ENCODE data around the gene LMTK2. TPM values are rescaled to one million over a fixed set of nuclear protein-coding genes. Genes with fewer than 3 reads are reported as not detected.

LMTK2 gene
- 26.8 and 30.8 TPM in 2 replicates for total RNA-seq (2014; rRNA removed; shearing (Covaris generic))
- polyA plus RNA-seq (2016; fragmentation: Nextera tagmentation; extraction: Ambion mirVana): 6.1 and 6.5 TPM in 2 replicates
- long read RNA-seq, partial matches to known transcripts: 1 of 2 reads
- long read RNA-seq, other reads (novel, unspliced or antisense): 1 of 2 reads

DNA sequence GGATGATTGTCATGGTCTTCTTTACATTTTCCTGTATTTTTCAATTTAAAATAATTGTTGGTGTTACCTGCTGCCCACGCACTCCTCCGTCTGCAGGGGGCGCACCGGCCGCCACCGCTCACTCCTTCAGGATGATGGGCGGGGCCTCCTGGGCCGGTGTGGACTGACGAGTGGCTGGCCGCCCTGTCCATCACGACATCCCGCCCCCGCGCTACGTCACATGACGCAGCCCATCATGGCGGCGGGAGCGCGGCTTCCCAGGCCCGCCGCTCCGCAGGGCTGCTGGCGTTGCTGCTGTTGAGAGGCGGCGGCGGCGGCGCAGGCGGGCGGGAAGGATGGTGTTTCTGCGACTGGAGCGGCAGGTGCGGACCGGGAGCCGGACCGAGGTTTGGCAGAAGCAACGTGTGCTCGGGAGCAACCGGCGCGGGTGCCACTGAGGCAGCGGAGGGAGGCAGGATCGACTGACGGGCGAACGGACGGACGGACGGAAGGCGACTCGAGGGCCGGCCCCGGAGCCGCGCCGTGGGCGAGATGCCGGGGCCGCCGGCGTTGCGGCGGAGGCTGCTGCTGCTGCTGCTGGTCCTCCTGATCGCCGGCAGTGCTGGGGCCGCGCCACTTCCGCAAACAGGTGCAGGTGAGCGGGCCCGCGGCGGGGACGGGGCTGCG, at the start of gene LMTK2:
Gene LMTK2 (plus strand): TSS at position 216 of the 666 bp plus-strand sequence. CDS start 316 bp downstream, at position 532.
- no peaks in the 10 kb centered on the region for H3K27me3 ChIP-seq (ENCODE audit: insufficient read depth)
- H3K27ac ChIP-seq (ENCODE audit: low read depth): peak within 1 kb of the TSS; percentile 83; the same call in 1 of the 2 replicates
- ATAC-seq (peak; percentile 91), DNase-seq (ENCODE audit: low spot score) (peak; percentile 93)
- H3K4me3 Mint-ChIP-seq: peak within 1 kb of the TSS; percentile 93
- H3K4me2 ChIP-seq: peak within 1 kb of the TSS; percentile 94
- H3K9me3 Mint-ChIP-seq: peaks cover 9% of the 10 kb centered on the region; the same call in 2 of the 3 replicates
- H3K79me2 ChIP-seq (replicated peaks; ENCODE audit: insufficient read depth): peaks cover 45% of the 10 kb centered on the region
- H3F3A ChIP-seq (replicated peaks; ENCODE audit: low read depth): no peaks in the 10 kb centered on the region
- H3K36me3 Mint-ChIP-seq (ENCODE audit: low read depth): peaks cover 5% of the 10 kb centered on the region; the same call in 2 of the 3 replicates
- H3K27me3 Mint-ChIP-seq (ENCODE audit: insufficient read depth, low read depth, poor library complexity): peaks cover 7% of the 10 kb centered on the region
- TF ChIP-seq EZH2 (IDR thresholded peaks at IDR 0.05; ENCODE audit: low read depth, unreplicated experiment) (no peak), ZNF462 (CRISPR knock-in tag; IDR thresholded peaks at IDR 0.05) (no peak), POLR2AphosphoS5 (IDR thresholded peaks at IDR 0.05; ENCODE audit: low read depth) (peak; percentile 97), CREB1 (CRISPR knock-in tag; IDR thresholded peaks at IDR 0.05; ENCODE audit: low read depth) (peak; percentile 96), CTCF (conservative IDR thresholded peaks at IDR 0.05; ENCODE audit: low read depth in 2 of 2) (peak; percentile 89 to 93)
- TF ChIP-seq, protein P1, sequence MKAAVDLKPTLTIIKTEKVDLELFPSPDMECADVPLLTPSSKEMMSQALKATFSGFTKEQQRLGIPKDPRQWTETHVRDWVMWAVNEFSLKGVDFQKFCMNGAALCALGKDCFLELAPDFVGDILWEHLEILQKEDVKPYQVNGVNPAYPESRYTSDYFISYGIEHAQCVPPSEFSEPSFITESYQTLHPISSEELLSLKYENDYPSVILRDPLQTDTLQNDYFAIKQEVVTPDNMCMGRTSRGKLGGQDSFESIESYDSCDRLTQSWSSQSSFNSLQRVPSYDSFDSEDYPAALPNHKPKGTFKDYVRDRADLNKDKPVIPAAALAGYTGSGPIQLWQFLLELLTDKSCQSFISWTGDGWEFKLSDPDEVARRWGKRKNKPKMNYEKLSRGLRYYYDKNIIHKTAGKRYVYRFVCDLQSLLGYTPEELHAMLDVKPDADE (IDR thresholded peaks at IDR 0.05): 0 out of 2 replicates have a peak, but pooled peaks have one; percentile 35
- H3K4me1 ChIP-seq (ENCODE audit: insufficient read depth): peaks cover 24% of the 10 kb centered on the region
- peak within 1 kb of the TSS; percentile 94 for H2AFZ ChIP-seq
- H3K9me2 ChIP-seq (ENCODE audit: insufficient read depth): no peaks in the 10 kb centered on the region
- peaks cover 26% of the 10 kb centered on the region for H4K20me1 ChIP-seq (replicated peaks; ENCODE audit: insufficient read depth)
- H3K4me1 Mint-ChIP-seq: peaks cover 40% of the 10 kb centered on the region
- peak within 1 kb of the TSS; percentile 94 for H3K27ac Mint-ChIP-seq
- peak within 1 kb of the TSS; percentile 95 for H3K4me3 ChIP-seq
- no peaks in the 10 kb centered on the region for H3K36me3 ChIP-seq (ENCODE audit: insufficient read depth)
